HG03521 (cell line): ENCODE data around the gene OR2C1.

Experiments used
- ATAC-seq: cut with Tn5 transposase; IDR thresholded peaks from one replicate; pipeline ENCODE4 v1.9.1; 2021; ENCODE audit warnings: mild to moderate bottlenecking, moderate library complexity; ENCODE audit not compliant: unreplicated experiment

OR2C1 gene

DNA sequence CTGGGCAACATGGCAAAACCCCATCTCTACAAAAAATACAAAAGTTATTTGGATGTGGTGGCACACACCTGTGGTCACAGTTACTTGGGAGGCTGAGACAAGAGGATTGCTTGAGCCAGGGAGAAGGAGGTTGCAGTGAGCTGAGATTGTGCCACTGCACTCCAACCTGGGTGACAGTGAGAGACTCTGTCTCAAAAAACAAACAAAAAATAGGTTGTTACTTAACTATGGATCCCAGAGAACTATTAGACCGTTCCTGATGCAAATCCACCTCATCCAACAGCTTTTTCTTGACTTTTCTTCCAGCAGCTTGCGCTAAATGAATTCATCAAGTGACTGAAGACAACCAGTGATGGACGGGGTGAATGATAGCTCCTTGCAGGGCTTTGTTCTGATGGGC lies at the start of gene OR2C1:
Gene OR2C1, plus strand, starts transcription at position 301 of the 400 bp plus-strand sequence. Its CDS starts 52 bp downstream, at position 353.
- no peak for ATAC-seq

DNA sequence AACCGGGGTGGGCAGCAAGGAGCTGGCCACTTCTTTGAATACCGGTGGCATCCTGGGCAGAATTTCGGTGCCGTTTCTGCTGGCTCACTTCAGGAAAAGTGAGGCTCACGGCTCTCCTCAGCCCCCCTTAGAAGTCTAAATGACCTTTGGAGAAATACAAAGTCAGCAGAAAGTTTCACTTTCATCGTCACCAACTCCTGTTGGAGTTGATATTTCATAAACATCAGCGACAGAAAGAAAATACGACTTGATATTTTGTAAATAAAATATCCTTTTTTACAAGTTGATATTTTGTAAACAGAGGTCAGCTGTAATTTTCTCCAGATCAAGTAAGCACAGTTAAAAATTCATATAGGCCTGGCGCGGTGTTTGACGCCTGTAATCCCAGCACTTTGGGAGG lies 49.6 kb upstream of the OR2C1 start:
- ATAC-seq = no peak

DNA sequence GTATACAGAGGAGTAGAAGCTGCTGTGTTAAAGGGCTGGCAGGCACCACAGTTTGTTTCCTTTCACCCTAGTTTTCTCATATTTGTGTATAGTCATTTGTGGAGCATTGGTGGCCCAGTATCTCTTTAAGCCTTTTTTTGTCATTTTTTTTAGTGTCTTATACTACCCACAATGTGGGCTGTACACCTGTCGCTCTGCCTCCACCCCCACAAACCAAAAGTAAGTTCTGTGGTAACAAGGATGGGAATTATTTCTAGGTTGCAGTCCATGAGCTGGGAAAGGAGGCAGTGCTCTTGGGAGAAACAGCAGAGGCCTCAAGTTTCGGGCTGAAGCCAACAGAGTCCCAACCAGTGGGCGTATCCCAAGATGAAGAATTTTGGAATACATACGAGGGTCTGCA lies 44.2 kb upstream of the OR2C1 start:
- ATAC-seq = no peak

DNA sequence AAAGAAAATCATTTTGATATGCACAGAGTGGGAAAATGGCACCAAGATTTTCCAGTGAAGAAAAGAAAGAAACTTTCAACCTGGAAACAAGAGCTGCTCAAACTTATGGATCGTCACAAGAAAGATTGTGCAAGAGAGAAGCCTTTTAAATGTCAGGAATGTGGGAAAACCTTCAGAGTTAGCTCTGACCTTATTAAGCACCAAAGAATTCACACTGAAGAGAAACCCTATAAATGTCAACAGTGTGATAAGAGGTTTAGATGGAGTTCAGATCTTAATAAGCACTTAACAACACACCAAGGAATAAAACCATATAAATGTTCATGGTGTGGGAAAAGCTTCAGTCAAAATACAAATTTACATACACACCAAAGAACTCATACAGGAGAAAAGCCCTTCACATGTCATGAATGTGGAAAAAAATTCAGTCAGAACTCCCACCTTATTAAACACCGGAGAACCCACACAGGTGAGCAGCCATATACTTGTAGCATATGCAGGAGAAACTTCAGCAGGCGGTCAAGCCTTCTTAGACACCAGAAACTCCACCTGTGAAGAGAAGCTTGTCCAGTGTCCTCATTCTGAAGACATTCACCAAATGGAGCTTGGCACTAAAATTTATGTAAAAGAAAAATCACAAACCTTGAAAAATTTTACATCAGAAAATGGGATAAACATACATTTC lies 38.2 kb upstream of the OR2C1 start:
- ATAC-seq = no peak

DNA sequence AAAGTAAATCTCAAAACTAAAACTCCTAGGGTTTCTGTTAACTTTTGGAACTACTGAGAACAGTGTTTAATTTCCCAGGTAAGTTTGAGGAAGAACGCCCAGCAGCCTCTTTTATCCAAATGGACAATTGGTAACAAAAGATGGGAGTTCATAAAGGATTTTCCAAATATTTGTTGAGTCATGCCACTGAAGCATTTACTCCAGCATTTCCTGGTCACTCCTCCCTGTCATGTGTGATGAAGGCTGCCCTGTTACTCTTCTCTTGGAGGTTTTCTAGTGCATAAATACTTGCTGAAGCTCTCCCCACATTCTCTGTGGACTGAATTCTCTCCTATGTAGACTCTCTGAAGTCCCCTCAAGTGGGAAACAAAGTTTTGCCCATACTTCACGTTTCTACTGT lies 33.9 kb upstream of the OR2C1 start:
- ATAC-seq = no peak

DNA sequence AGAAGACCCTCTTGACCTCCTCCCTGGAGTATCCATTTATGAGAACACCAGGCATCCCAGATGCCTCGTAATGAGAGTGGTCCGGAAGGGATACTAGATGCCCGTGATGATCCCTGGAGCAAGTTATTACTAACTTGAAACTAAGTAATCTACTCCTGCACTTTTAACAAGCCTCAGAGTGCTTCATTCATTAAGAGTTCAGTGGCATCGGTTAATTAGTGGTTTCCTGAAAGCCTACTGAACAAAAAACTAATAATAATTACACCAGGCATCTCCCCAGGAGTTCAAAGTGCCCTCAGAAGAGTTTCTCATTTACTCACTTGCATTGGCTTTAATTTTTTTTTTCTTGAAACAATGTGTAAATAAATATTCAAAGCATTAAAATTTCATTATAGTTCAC lies 28.2 kb upstream of the OR2C1 start:
- no peak for ATAC-seq

DNA sequence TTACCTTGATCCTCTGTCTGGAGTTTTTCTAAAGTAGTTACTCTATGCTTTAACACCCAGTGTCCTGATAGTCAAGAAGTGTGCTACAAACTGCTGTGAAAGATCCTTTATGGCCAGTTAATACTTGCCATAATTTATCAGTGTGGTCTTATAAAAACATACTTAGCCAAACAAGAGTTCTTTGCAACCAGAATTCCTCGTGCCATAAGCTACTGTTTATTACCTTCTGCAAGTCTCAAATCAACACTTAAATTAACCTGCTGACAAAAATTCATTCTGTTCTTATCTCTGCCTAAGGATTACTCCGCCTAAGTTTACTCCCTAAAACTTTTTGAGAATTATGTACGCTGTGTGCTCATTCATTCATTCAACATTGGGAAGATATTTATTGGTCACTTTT lies 27.6 kb upstream of the OR2C1 start:
- ATAC-seq = no peak

DNA sequence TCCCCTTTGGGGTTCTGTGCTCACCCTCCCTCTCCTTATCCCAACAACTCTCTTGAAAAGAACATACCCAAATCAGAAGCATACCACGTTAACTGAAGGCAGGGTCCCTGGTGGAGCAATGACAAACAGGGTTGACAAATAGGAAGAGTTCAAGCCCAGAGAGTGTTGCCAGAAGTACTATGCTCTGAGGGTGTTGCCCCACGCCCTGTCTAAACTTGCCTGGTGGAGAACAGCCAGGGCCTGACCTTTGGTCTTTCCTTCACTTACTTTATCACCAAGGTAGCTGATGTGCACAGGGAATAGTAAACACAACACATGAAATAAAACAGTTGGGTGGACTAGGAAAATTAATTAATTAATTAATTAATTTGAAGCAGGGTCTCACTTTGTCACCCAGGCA lies 27.0 kb upstream of the OR2C1 start:
- no peak for ATAC-seq

DNA sequence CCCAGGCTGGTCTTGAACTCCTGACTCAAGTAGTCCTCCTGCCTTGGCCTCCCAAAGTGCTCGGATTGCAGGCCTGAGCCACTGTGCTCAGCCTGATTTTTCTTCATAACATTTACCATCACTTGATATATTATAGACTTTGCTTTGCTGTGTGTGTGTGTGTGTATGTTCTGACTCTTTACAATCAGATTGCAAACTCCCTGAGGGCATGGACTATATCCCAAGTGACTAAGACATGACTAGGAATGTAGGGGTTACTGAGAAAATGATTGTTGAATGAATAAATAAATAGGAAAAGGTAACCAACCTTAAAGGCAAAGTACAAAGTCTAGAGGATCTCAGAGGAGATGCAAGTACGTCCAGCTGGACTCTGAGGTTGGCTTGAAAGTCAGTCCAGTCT lies 9.6 kb upstream of the OR2C1 start:
- ATAC-seq = no peak

DNA sequence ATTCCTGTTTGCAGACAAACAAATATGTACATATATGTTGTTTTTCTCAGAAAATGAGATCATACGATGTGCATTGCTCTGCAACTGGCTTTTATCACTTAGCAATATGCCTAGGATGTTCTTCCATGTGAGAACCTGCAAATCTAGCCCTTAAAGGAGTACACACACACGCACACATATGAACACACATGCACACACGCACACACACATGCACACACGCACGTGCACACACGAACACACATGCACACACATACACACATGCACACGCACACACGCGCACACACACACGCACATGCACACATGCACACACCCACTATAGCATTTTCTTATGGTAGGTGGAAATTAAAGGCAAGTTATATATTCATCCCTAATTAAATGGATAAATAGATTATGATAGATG lies 8.1 kb upstream of the OR2C1 start:
- no peak for ATAC-seq

DNA sequence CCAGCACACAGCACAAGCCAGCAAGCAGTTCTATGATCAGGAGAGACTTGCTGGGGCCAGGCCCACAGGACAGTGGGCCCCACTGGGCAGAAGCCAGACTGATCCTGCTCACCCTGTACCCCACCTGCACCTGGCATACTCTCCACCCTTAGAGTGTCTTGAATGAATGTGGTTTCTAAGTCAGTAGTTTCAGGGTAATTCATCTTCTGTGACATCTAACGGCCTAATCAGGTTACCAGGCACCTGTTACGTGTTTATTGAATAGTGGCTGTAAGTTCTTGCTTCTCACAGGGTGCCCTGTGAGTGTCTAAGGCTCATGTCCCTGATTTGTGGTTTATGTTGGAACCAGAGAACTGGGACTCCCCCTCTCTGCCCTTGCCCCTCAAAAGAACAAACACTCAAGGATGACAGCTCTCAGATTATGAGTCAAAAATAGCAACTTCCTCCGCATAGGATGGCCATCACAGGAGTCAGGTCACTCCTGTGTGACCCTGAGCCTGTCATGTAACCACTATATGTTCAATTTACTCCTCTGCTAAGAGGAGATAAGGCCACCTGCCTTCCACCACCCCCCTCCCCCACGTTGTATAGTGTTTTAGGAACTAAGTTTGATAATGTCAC lies 7.0 kb upstream of the OR2C1 start:
- ATAC-seq = no peak

DNA sequence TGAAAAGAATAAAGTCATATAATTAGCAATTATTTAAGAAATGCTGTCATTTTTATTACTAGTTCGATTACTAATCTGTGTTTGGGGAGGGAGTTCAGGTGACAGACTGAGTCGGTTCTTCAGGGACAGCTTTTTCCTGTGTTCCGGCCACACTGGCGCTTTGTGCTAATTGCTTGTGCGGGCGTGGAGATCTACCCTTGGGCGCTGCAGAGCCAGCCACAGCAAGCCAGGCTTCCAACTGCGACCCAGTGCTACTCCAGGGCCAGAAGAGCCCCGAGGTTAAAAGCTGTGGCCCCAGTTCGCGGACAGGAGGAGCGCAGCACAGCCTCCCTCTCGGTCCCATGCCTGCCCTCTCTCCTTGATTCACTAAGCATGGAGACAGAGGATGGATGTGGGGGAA lies 6.5 kb upstream of the OR2C1 start:
- no peak for ATAC-seq

DNA sequence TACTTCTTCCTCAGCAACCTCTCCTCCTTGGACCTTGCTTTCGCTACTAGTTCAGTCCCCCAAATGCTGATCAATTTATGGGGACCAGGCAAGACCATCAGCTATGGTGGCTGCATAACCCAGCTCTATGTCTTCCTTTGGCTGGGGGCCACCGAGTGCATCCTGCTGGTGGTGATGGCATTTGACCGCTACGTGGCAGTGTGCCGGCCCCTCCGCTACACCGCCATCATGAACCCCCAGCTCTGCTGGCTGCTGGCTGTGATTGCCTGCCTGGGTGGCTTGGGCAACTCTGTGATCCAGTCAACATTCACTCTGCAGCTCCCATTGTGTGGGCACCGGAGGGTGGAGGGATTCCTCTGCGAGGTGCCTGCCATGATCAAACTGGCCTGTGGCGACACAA lies 429 bp downstream of the OR2C1 start:
- ATAC-seq = no peak

DNA sequence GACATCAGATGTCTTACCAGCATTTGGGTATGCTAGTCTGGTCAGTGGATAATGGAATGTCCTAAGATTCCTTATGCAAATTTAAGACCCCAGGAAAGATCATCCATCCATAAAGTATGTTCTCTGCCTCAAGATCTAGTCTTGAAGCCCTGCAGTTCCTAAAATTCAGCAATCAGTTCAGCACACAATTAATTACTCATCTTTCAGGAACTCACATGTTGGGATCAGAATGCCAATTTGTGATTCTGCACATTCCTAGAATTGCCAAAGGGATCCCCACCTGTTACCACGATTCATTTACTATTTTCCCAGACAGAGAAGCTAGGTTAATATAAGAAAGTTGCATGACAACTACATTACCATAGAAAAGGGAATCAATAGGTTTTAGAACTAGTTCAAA lies 3.2 kb downstream of the OR2C1 start:
- no peak for ATAC-seq

DNA sequence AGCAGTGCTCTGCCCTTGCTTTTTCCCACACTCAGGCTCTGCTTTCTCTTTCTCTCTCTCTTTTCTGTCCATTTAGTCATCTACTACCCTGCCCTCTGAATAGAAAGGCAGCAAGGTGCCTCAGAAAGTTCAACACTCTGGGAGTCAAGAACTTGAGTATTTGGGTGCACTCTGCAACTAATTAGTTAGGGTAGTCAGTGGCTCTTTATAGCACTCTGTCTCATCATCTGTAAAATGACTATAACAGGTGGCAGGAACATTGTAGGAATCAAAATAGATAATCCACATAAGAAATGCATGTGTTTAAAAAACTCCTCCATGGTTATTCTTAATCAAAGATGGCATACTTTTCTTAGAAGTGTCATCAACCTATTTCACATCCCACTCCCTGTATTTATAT lies 7.2 kb downstream of the OR2C1 start:
- no peak for ATAC-seq

DNA sequence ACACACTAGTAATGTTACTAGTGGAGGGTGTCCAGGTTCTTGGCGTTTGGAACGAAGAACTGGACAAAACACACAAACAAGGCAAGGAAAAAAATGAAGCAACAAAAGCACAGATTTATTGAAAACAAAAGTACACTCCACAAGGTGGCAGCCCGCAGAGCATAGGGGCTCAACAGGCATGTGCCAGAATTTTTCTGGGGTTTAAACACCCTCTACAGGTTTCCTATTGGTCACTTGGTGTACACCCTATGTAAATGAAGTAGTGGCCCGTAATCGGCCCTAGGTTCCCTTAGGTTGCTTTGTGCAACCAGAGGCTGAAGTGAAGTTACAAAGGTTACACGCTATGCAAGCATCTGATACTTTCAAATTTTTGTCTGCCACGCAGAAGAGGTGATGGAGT lies 8.1 kb downstream of the OR2C1 start:
- ATAC-seq = no peak

DNA sequence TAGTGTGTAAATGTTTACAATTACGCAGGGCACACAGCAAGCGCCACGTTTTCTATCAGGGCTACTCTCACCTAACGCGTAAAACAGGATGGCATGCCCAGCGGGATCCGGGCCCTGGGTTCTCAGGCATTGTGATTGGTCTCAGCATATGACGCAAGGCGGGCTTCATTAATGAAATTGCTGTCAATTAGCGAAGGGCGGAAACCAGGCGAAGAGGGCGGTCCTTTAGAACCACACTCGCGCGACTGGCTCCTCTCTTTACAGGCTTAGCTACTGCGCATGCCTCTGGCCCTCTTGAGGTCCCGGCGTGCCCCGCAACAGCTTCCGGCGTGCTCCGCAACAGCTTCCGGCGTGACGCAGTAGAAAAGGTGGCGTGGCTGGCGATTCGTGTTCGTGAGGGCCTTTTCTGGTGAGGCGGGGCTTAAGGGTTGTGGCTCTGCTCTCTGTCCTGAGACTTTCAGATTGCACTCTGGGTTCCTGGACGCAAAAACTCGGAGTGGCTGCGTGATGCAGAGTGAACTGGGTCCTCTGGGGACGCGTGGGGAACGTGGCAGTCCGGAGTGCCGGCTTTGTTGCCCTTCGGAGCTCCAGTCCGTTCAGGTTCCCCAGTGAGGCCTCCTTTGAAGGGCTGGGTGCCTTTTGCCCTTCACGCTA lies 9.2 kb downstream of the OR2C1 start:
- peak; percentile 69 for ATAC-seq

DNA sequence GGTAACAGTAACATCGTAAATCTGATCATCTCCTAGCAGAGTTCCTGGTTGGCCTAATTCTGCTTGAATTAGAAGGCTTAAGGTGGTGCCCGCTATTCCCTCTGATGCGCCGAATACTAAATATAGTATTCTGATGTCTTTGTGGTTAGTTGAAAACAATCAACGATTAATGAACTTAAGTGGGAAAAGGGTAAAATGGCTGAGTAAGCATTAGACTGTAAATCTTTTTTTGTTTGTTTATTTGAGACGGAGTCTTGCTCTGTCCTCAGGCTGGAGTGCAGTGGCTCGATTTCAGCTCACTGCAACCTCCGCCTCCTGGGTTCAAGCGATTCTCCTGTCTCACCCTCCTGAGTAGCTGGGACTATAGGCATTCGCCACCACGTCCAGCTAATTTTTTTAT lies 13.4 kb downstream of the OR2C1 start:
- no peak for ATAC-seq

DNA sequence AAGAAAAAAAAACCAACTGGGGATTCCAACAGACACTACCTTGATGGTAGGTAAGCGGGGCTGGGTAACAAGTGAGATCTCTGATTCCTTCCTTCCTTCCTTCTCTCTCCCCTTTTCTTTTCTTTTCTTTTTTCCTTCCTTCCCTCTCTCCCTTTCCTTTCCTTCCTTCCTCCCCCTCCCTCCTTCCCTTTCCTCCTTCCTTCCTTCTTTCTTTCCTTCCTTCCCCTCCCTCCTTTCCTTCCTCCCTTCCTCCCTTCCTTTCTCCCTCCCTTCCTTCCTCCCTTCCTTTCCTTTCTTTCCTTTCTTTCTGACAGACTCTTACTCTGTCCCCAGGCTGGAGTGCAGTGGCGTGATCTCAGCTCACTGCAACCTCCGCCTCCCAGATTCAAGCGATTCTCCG lies 20.0 kb downstream of the OR2C1 start:
- no peak for ATAC-seq

DNA sequence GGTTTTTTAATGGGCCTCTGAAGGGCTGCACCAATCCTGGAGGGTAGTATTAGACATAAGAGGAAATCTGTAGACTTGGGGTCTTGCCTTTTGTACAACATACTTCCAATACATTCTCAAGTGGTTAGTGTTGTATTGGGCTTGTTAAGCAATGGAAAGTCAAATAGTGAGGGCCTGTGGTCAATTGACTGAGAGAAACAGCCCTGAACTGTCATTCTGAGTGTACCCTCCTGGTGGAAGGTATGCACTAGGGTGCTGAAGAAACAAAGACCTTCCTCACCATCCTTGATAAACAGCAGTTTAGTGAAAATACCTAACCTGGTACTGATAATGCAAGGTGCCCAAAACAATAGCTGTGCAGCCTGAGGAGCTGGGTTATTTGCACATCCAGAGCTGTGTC lies 22.2 kb downstream of the OR2C1 start:
- ATAC-seq = no peak

DNA sequence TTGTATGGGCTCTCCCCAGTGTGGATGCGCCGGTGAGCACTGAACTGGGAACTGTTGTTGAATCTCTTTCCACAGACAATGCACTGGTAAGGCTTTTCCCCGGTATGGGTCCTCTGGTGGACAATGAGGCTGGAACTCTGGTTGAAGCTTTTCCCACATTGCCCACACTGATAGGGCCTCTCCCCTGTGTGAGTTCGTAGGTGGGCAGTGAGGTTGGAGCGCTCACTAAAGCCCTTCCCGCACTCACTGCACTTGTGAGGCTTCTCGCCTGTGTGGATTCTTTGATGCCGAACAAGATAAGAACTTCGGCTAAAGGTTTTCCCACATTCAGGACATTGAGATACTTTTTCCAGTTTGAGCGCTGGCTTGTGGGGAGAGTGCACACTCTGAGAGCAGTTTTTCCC lies 27.4 kb downstream of the OR2C1 start:
- ATAC-seq = no peak

DNA sequence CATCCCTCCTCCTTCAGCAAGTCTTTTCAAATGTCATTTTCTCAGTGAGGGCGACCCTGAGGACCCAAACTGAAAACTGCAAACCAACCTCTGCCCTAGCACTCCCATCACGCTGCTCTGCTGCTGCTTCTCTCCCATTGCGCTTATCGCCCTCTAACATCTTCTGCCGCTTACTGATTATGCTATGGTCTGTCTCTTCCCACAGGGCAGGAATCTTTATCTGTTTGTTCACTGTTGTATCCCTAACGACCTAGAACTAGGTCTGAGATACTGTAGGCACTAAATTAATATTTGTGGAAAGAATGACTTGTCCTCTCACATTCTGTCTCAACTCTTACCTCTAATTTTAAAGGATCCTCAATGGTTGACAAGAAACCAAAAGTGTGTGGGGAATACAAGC lies 32.6 kb downstream of the OR2C1 start:
- ATAC-seq = no peak
